K562 (cell line): ENCODE measurements around the gene CBLC. TPM values are rescaled to one million over a fixed set of nuclear protein-coding genes. Genes with fewer than 3 reads are reported as not detected.

Source experiments
- ATAC-seq: fragments of 200-7000 bp; cut with Tn5 transposase; 3 replicates; pipeline ENCODE4 v1.9.1; 2020; ENCODE audit warnings: moderate library complexity
- BruUV-seq: library from RNA; stranded (reverse); fragments of 400-500 nt; replicated peaks from 2 replicates; lab custom pipeline; 2021; lab: Mats Ljungman, UMichigan
- CTCF ChIA-PET: fragments of 300-600 bp; formaldehyde crosslinking; extraction: SDS; loops from one replicate; lab custom pipeline; 2021; ENCODE audit warnings: low intra/inter-chr PET ratio; lab: Yijun Ruan, JAX
- POLR2A ChIA-PET: fragments of 300-600, 350-650 bp; sonication (Branson Sonifier 250); formaldehyde crosslinking; extraction: SDS; loops from one replicate; lab custom pipeline; 2021; ENCODE audit warnings: antibody characterized with exemption, inconsistent platforms; lab: Yijun Ruan, JAX
- DNase-seq, 4 experiments: peaks; one replicate each; pipeline versions ENCODE4 v3.0.0 to v3.0.0-alpha.2; 2011 to 2018; ENCODE audit warnings: low spot score in 3 of 4, mixed read lengths in 3 of 4; ENCODE audit errors: extremely low read depth in 1 of 4
- FAIRE-seq: peaks from 2 replicates; lab custom pipeline; 2011; peaks lifted over from hg19 to GRCh38; lab: Jason Lieb, UNC
- H2AFZ ChIP-seq: 2 replicates; pipeline ENCODE4 v1.6.0; 2011; ENCODE audit warnings: low read depth, low read length, control low read depth, inconsistent platforms
- H3K27ac ChIP-seq: fragments of 200-600 bp; 3 replicates; pipeline ENCODE4 v1.8.0; 2011; ENCODE audit warnings: low read depth, mild to moderate bottlenecking, control low read depth, inconsistent platforms, low read length, moderate library complexity, mixed read lengths; ENCODE audit errors: extremely low read depth
- H3K27me3 ChIP-seq, 2 experiments: fragments of 300-600 bp in 1 of 2; 2 replicates in 1 of 2; 3 replicates in 1 of 2; pipeline versions ENCODE4 v1.6.0 to v1.8.0; 2011; ENCODE audit warnings: inconsistent platforms in 2 of 2, low read length in 2 of 2, mild to moderate bottlenecking in 1 of 2, mixed read lengths in 1 of 2, moderate library complexity in 1 of 2; ENCODE audit not compliant: control insufficient read depth in 2 of 2, insufficient read depth in 2 of 2
- H3K36me3 ChIP-seq: fragments of 300-600 bp; 3 replicates; pipeline ENCODE4 v1.8.0; 2011; ENCODE audit warnings: mild to moderate bottlenecking, low read length, inconsistent platforms; ENCODE audit not compliant: control insufficient read depth, insufficient read depth
- H3K4me1 ChIP-seq, 2 experiments: fragments of 200-600 bp in 1 of 2; replicated peaks in 1 of 2; 2 replicates in 1 of 2; 3 replicates in 1 of 2; pipeline versions ENCODE4 v1.5.1 to v1.8.0; 2011; ENCODE audit warnings: inconsistent platforms in 2 of 2, low read length in 2 of 2, mild to moderate bottlenecking in 1 of 2, mixed read lengths in 1 of 2, moderate library complexity in 1 of 2; ENCODE audit not compliant: control insufficient read depth in 2 of 2, insufficient read depth in 2 of 2
- H3K4me2 ChIP-seq: 2 replicates; pipeline ENCODE4 v1.6.1; 2011; ENCODE audit warnings: low read length, control low read depth, inconsistent platforms, mixed read lengths; ENCODE audit not compliant: insufficient read depth
- H3K4me3 ChIP-seq: fragments of 200-600 bp; sonication (generic), shearing (Covaris generic); 2 replicates; pipeline ENCODE4 v1.5.1; 2016; ENCODE audit warnings: control low read depth, inconsistent platforms
- H3K79me2 ChIP-seq: fragments of 200-600 bp; 3 replicates; pipeline ENCODE4 v1.8.0; 2011; ENCODE audit warnings: low read length, inconsistent platforms; ENCODE audit not compliant: control insufficient read depth, insufficient read depth
- H3K9ac ChIP-seq, 2 experiments: 2 replicates each; pipeline versions ENCODE4 v1.6.0 to v1.6.1; 2011; ENCODE audit warnings: low read depth in 2 of 2, low read length in 2 of 2, control low read depth in 1 of 2, inconsistent platforms in 1 of 2, mild to moderate bottlenecking in 1 of 2, mixed read lengths in 1 of 2; ENCODE audit not compliant: insufficient read depth in 1 of 2
- H3K9me1 ChIP-seq: one replicate; pipeline ENCODE4 v1.6.0; 2011; ENCODE audit warnings: inconsistent platforms, mild to moderate bottlenecking, low read length, moderate library complexity; ENCODE audit not compliant: control insufficient read depth, insufficient read depth
- H3K9me3 ChIP-seq: replicated peaks from 2 replicates; pipeline ENCODE4 v1.5.1; 2011; ENCODE audit warnings: low read depth, low read length, inconsistent platforms; ENCODE audit not compliant: control insufficient read depth, insufficient read depth
- H4K20me1 ChIP-seq: replicated peaks from 2 replicates; pipeline ENCODE4 v1.6.1; 2011; ENCODE audit warnings: low read length, inconsistent platforms, mixed read lengths; ENCODE audit not compliant: control insufficient read depth, insufficient read depth
- FOXK1 ChIP-seq: sonication (generic); formaldehyde crosslinking; IDR thresholded peaks from 2 replicates; pipeline ENCODE4 v1.8.0; 2022; ENCODE audit warnings: missing genetic modification reagents, mild to moderate bottlenecking, borderline replicate concordance
- GTF2A2 ChIP-seq: IDR thresholded peaks from 2 replicates; pipeline ENCODE4 v1.6.1; 2016; ENCODE audit warnings: mild to moderate bottlenecking, missing genetic modification characterization, missing compliant biosample characterization
- TCFL5 ChIP-seq: fragments of 250-450 bp; sonication (Bioruptor Pico); conservative IDR thresholded peaks from 2 replicates; pipeline ENCODE4 v1.6.1; 2021; ENCODE audit warnings: mild to moderate bottlenecking, moderate library complexity, matching md5 sums
- ZNF263 ChIP-seq: sonication (generic); formaldehyde crosslinking; IDR thresholded peaks from 2 replicates; pipeline ENCODE4 v1.8.0; 2022; ENCODE audit warnings: mild to moderate bottlenecking, missing genetic modification reagents, borderline replicate concordance
- WGBS: fragments of 100-300 bp; shearing (Covaris generic); methylation state at CpG from one replicate; pipeline ENCODE4 v1.1.6; 2016; ENCODE audit warnings: low coverage, mixed read lengths; ENCODE audit not compliant: insufficient coverage; ENCODE audit errors: missing lambda C conversion rate; 5-methylcytosine and 5-hydroxymethylcytosine counted together
- in situ Hi-C: fragments of 300-500 bp; cut with MboI; formaldehyde crosslinking; loops from 4 replicates; pipeline ENCODE4 v1.15.0; 2018; ENCODE audit warnings: inconsistent platforms, mixed read lengths
- intact Hi-C: fragments of 100-400 bp; cut with micrococcal nuclease; formaldehyde crosslinking; loops from 2 replicates; pipeline ENCODE4 v1.14.2; 2022
- polyA plus RNA-seq, 8 experiments: library from polyadenylated mRNA; depleted of rRNA in 4 of 8; stranded (reverse) in 5 of 8; unstranded in 3 of 8; fragments of >200 nt; fragmentation: Nextera tagmentation in 2 of 8; fragmentation: Illumina TruSeq in 1 of 8; extraction: Ambion mirVana in 2 of 8; extraction: Trizol in 1 of 8; gene quantifications; 2 replicates each; pipeline versions ENCODE4 v1.2.1 to v1.2.3, GENCODE V29; 2011 to 2014; ENCODE audit warnings: inconsistent platforms in 1 of 8, missing spikeins in 1 of 8
- total RNA-seq, 7 experiments: library from RNA; depleted of rRNA in 6 of 7; stranded (reverse); fragments of >200 nt in 6 of 7; fragmentation: Illumina TruSeq in 2 of 7; extraction: Trizol in 2 of 7; gene quantifications; 2 replicates each; pipeline versions ENCODE4 v1.2.1 to v1.2.3, GENCODE V29; 2011 to 2021; ENCODE audit warnings: low replicate concordance in 1 of 7
- TF ChIP-seq, protein P1 (sequence below), 3 experiments: fragments of 200-800 bp in 1 of 3; sonication (Bioruptor generic) in 1 of 3; sonication (generic) in 1 of 3; formaldehyde crosslinking in 1 of 3; IDR thresholded peaks; 2 replicates each; pipeline versions ENCODE4 v1.6.1 to v1.8.0; 2016 to 2022; ENCODE audit warnings: mild to moderate bottlenecking in 2 of 3, missing compliant biosample characterization in 2 of 3, missing genetic modification characterization in 2 of 3, missing genetic modification reagents in 1 of 3
- TF ChIP-seq, protein P2 (sequence below): fragments of 450-650 bp; IDR thresholded peaks from 2 replicates; pipeline ENCODE4 v1.6.1; 2016; ENCODE audit warnings: mild to moderate bottlenecking, moderate library complexity

CBLC gene
- total and polyA plus RNA-seq, 9 of the 15 experiments (the other 6 are each of a cell fraction or from before 2014, with no cell fraction given): 0.09 TPM; not detected in 8

DNA sequence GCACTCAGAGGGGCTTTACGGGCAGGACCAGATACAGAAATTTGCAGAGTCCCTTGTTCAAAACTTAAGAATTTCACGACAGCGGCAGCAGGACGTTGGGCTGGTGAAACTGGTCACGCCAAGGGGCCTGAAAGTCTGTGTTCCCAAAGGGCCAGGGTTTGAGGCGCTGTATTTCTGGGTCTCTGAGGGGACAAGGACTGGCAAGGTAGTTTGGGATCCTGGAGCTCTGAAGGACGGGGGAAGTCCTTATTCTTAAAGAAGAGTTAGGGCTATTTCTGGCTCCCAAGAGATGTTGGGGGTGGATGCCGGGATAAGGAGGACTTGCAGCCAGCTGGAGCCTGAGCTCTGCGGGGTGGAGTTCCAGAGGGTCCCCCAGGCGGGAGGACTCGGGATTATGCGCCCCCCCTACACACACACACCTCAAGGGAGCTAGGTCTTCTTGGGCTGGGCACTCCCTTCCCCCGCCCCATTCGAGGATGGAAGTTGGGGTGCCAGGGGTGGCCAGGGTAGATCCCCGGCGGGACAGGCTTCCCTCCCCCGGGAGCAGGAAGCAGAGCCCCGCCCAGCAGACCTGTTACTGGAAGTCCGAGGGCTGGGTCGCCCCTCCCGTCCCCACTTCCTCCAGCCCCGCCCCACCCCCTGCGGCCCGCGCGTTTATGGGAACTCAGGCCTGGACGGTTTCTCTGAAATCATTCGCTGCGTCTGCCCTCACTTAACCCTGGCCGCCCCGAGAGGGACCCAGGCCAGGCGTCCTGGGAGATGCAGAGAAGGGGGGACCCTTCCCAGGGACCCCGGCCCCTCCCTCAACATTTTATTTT, 23.5 kb upstream of the CBLC start (continued):
- no peak for TF ChIP-seq TCFL5
- TF ChIP-seq FOXK1 (CRISPR knock-in tag): no peak
- TF ChIP-seq ZNF263 (CRISPR knock-in tag): peak; percentile 79
- TF ChIP-seq, protein P1, sequence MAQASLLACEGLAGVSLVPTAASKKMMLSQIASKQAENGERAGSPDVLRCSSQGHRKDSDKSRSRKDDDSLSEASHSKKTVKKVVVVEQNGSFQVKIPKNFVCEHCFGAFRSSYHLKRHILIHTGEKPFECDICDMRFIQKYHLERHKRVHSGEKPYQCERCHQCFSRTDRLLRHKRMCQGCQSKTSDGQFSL (CRISPR knock-in tag; IDR thresholded peaks at IDR 0.05): 0 out of 2 replicates have a peak, but pooled peaks have one; percentile 52
- TF ChIP-seq, protein P1 (tag; IDR thresholded peaks at IDR 0.05): peak in 1 of 2 experiments; percentile 6; a peak in 1 of 4 replicates

DNA sequence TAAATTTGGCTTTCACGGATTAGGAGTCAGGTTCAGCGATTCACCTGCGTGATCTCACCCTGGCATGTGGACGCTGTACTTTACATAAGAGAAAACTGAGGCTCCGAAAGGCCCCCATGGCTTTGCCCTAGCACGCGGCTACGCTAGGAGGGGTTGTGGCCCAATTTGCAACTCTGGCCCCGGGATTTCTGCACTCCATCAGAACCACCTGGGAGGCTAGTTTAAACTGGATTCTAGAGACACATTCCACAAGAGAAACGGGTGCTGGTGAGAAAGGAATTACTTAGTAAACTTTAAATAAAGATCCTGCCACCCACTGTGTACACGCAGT, 23.0 kb upstream of the CBLC start:
- 11% methylated on average over 11 of the region's 11 CpGs for WGBS
- H3K79me2 ChIP-seq: no peaks in the 10 kb centered on the region
- FAIRE-seq: no peak
- ChIA-PET CTCF (no interaction called here), POLR2A (interaction anchor here (1.8 kb wide), 1 partner anchor 11 kb away, joined by 16 read pairs; no protein-coding TSS in a partner anchor)
- no peaks in the 10 kb centered on the region for H3K27me3 ChIP-seq
- no peaks in the 10 kb centered on the region for H3K9me3 ChIP-seq
- no peaks in the 10 kb centered on the region for H3K9me1 ChIP-seq
- H3K27ac ChIP-seq: peak overlapping the region; percentile 77
- peak overlapping the region; percentile 69 to 85 for H3K9ac ChIP-seq
- in situ Hi-C loops (no loop called here), intact Hi-C loops (no loop called here)
- no peak for ATAC-seq
- H2AFZ ChIP-seq: peak overlapping the region; percentile 80
- H3K4me3 ChIP-seq: peak overlapping the region; percentile 36; the same call in 1 of the 2 replicates
- no peaks in the 10 kb centered on the region for H3K36me3 ChIP-seq
- TSS peak; percentile 49 for BruUV-seq
- no peaks in the 10 kb centered on the region for H4K20me1 ChIP-seq
- H3K4me1 ChIP-seq: peaks cover 22 to 52% of the 10 kb centered on the region in 2 experiments
- peak overlapping the region; percentile 78 for H3K4me2 ChIP-seq
- no peak for DNase-seq
- 0 out of 2 replicates have a peak, but pooled peaks have one; percentile 34 for TF ChIP-seq GTF2A2 (tag)
- TF ChIP-seq, protein P2, sequence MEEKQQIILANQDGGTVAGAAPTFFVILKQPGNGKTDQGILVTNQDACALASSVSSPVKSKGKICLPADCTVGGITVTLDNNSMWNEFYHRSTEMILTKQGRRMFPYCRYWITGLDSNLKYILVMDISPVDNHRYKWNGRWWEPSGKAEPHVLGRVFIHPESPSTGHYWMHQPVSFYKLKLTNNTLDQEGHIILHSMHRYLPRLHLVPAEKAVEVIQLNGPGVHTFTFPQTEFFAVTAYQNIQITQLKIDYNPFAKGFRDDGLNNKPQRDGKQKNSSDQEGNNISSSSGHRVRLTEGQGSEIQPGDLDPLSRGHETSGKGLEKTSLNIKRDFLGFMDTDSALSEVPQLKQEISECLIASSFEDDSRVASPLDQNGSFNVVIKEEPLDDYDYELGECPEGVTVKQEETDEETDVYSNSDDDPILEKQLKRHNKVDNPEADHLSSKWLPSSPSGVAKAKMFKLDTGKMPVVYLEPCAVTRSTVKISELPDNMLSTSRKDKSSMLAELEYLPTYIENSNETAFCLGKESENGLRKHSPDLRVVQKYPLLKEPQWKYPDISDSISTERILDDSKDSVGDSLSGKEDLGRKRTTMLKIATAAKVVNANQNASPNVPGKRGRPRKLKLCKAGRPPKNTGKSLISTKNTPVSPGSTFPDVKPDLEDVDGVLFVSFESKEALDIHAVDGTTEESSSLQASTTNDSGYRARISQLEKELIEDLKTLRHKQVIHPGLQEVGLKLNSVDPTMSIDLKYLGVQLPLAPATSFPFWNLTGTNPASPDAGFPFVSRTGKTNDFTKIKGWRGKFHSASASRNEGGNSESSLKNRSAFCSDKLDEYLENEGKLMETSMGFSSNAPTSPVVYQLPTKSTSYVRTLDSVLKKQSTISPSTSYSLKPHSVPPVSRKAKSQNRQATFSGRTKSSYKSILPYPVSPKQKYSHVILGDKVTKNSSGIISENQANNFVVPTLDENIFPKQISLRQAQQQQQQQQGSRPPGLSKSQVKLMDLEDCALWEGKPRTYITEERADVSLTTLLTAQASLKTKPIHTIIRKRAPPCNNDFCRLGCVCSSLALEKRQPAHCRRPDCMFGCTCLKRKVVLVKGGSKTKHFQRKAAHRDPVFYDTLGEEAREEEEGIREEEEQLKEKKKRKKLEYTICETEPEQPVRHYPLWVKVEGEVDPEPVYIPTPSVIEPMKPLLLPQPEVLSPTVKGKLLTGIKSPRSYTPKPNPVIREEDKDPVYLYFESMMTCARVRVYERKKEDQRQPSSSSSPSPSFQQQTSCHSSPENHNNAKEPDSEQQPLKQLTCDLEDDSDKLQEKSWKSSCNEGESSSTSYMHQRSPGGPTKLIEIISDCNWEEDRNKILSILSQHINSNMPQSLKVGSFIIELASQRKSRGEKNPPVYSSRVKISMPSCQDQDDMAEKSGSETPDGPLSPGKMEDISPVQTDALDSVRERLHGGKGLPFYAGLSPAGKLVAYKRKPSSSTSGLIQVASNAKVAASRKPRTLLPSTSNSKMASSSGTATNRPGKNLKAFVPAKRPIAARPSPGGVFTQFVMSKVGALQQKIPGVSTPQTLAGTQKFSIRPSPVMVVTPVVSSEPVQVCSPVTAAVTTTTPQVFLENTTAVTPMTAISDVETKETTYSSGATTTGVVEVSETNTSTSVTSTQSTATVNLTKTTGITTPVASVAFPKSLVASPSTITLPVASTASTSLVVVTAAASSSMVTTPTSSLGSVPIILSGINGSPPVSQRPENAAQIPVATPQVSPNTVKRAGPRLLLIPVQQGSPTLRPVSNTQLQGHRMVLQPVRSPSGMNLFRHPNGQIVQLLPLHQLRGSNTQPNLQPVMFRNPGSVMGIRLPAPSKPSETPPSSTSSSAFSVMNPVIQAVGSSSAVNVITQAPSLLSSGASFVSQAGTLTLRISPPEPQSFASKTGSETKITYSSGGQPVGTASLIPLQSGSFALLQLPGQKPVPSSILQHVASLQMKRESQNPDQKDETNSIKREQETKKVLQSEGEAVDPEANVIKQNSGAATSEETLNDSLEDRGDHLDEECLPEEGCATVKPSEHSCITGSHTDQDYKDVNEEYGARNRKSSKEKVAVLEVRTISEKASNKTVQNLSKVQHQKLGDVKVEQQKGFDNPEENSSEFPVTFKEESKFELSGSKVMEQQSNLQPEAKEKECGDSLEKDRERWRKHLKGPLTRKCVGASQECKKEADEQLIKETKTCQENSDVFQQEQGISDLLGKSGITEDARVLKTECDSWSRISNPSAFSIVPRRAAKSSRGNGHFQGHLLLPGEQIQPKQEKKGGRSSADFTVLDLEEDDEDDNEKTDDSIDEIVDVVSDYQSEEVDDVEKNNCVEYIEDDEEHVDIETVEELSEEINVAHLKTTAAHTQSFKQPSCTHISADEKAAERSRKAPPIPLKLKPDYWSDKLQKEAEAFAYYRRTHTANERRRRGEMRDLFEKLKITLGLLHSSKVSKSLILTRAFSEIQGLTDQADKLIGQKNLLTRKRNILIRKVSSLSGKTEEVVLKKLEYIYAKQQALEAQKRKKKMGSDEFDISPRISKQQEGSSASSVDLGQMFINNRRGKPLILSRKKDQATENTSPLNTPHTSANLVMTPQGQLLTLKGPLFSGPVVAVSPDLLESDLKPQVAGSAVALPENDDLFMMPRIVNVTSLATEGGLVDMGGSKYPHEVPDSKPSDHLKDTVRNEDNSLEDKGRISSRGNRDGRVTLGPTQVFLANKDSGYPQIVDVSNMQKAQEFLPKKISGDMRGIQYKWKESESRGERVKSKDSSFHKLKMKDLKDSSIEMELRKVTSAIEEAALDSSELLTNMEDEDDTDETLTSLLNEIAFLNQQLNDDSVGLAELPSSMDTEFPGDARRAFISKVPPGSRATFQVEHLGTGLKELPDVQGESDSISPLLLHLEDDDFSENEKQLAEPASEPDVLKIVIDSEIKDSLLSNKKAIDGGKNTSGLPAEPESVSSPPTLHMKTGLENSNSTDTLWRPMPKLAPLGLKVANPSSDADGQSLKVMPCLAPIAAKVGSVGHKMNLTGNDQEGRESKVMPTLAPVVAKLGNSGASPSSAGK: peak; percentile 88
